NCI-H2081 treated with DMSO at 0.1 percent for 48 hours (cell line): ENCODE data around the gene ABO.
"Not testable (repeated sequence)": the region's sequence is repeated elsewhere in the genome, so short reads cannot be mapped to it uniquely, and the experiment has no call there.

ENCODE experiments used
- DNase-seq: peaks from one replicate; lab custom pipeline; 2025; lab: John Stamatoyannopoulos, UW

Gene ABO

DNA sequence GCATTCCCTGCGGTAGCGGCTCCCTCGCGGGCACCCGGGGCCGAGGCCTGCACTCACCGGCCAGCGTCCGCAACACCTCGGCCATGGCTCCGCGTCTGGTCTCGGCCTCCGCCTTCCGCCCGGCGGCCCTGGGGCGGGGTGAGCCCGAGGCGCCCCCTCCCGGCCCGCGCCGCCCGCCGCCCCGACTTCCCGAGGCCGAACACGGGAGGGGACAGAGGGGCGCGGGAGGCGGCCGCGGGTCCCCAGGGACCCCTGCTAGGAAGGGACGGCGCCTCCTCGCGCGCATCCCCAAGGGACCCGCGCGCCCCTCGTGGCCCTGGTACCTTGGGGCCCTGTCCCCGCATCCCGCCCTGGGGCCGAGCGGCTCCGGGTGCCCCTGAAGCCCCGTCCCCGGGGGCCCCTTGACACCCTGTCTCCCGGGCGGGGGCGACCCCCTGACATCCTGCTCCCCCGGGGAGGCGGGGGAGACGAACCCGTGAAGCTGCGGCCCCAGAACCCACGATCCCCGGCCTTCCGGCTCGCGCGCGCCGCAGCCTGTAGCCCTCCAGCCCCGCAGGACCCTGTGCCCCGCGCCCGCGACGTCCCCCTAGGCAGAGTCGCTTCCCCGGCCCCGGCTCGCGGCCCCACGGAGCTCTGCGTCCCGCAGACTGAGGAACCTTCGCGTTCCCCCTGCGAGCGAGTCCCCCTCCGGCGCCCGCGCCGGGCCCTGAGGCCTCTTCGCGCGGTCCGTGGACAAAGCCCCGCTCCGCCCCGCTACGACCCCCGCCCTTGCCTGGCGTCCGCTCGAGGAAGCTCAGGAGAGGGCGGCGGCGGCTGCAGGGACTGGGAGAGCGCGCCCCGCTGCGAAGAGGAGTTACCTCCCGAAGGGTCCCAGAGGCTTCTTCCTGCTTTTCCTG lies at the start of gene ABO:
ABO (minus strand) TSS at position 97 of the 896 bp plus-strand sequence.
- no peak for DNase-seq

GRCh38 chr9:133323991-133324703 lies 49.1 kb upstream of the ABO start:
- DNase-seq: no peak

GRCh38 chr9:133323211-133323610 lies 48.2 kb upstream of the ABO start:
- no peak for DNase-seq

DNA sequence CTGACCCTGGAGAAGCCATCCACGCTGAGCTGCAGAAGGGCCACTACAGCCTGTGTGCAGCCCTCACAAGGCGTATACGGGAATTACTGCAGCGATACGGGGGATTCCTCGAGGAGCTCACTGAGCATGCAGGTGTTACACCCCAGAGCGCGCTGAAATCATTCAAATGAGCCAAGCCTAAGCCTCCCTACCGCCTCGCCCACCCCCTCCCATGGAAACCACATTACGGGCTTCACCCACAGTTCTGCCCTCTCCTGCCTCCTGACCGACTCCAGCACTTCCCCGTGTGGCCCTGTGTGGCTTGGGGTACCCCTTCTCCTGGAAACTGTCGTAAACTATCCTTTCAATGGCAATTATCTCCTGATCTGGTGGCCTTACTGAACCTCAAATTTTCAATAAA lies 47.7 kb upstream of the ABO start:
- no peak for DNase-seq

GRCh38 chr9:133321411-133321935 lies 46.5 kb upstream of the ABO start:
- no peak for DNase-seq

- DNase-seq: no peak
Measured at GRCh38 chr9:133320421-133320881, 45.5 kb upstream of the ABO start.

- DNase-seq: not testable (repeated sequence)
Measured at GRCh38 chr9:133317551-133317950, 42.5 kb upstream of the ABO start.

DNA sequence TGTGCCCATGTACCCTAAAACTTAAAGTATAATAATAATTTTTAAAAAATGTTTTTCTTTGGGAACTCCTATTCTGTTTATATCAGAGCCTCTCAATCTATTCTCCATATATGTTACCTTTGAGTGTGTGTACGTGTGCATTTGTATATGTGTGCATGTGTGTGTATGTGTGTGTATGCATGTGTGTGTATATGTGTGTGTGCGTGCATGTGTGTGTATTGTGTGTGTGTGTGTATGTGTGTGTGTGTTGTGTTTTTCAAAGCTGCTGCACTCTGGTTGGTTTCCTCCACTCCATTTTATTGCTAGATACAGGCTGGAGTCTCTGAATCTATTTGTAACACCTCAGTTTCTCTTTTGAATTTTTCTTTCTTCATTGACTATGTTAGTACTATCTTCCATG lies 41.0 kb upstream of the ABO start:
- no peak for DNase-seq

GRCh38 chr9:133309608-133310007 lies 34.6 kb upstream of the ABO start:
- no peak for DNase-seq

GRCh38 chr9:133307301-133307700 lies 32.3 kb upstream of the ABO start:
- no peak for DNase-seq

- DNase-seq: no peak
Measured at GRCh38 chr9:133306242-133307204, 31.5 kb upstream of the ABO start.

DNA sequence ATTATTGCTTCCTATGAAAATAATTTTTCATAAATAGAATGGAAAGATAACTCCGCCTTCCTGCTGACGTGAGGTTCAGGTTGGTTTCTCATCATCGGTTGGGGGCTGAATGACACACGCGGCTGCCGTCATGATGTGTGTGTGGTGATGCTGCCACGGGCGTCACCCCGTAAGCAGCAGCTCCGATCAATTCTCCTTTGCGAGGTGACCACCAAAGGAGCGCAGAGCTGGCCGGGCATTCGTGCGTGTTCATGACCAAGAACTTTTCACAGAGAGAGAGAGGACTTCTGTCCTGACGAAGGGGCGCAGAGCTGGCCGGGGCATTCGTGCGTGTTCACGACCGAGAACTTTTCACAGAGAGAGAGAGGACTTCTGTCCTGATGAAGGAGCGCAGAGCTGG lies 30.7 kb upstream of the ABO start:
- DNase-seq: no peak

- DNase-seq: no peak
Measured at GRCh38 chr9:133304477-133305377, 29.7 kb upstream of the ABO start.

DNA sequence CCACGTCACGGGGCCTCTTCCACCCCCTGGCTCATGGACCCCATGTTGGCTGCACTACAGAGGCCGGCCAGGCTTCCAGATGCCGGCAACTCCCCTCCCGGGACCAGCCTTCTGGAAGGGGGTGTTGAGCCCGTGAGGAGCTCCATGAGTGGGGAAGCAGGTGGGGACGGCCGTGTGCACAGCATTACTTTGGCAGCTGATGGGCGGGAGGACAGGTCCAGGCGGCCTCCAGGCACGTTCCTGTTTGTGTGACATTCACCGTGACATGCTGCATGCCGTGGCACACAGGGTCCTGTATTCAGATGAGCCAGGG lies 29.1 kb upstream of the ABO start:
- DNase-seq: no peak

GRCh38 chr9:133303266-133304157 lies 28.5 kb upstream of the ABO start:
- DNase-seq: no peak

GRCh38 chr9:133301253-133302230 lies 26.5 kb upstream of the ABO start:
- no peak for DNase-seq

DNA sequence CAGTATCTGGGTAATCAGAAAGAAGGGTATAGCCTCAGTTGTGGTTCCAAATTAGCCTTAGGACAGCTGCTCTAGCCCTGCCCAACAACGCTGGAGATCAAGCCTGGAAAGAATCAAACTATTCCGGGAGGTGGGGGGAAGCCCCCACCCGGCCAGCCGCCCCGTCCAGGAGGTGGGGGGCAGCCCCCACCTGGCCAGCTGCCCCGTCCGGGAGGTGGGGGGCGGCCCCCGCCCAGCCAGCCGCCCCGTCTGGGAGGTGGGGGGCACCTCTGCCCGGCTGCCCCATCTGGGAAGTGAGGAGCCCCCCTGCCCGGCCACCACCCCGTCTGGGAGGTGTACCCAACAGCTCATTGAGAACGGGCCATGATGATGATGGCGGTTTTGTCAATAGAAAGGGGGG lies 25.0 kb upstream of the ABO start:
- DNase-seq: not testable (repeated sequence)

GRCh38 chr9:133294257-133294656 lies 19.3 kb upstream of the ABO start:
- DNase-seq: no peak
